Caco-2 (cell line): ENCODE data around the gene DAD1. TPM values are rescaled to one million over a fixed set of nuclear protein-coding genes. Genes with fewer than 3 reads are reported as not detected.

Experiments used
- BruUV-seq: library from RNA; stranded (reverse); fragments of 400-500 nt; replicated peaks from 2 replicates; lab custom pipeline; 2021; lab: Mats Ljungman, UMichigan
- CTCF ChIA-PET: fragments of 300-600 bp; sonication (Branson Sonifier 250); formaldehyde crosslinking; loops from one replicate; lab custom pipeline; 2022; ENCODE audit warnings: antibody characterized with exemption; lab: Charles Lee
- POLR2A ChIA-PET: fragments of 300-600 bp; sonication (Branson Sonifier 250); formaldehyde crosslinking; loops from one replicate; lab custom pipeline; 2022; ENCODE audit warnings: antibody characterized with exemption; lab: Charles Lee
- DNase-seq, 2 experiments: peaks; one replicate each; pipeline versions ENCODE4 v3.0.0 to v3.0.0-alpha.2; 2020 to 2022
- H3K27me3 ChIP-seq: replicated peaks from 2 replicates; pipeline ENCODE4 v1.6.0; 2011; ENCODE audit warnings: low read length; ENCODE audit not compliant: control insufficient read depth, insufficient read depth
- H3K36me3 ChIP-seq: 2 replicates; pipeline ENCODE4 v1.5.1; 2011; ENCODE audit warnings: low read length; ENCODE audit not compliant: control insufficient read depth, insufficient read depth
- H3K4me1 ChIP-seq: fragments of 250-450 bp; sonication (Bioruptor Pico); 2 replicates; pipeline ENCODE4 v1.5.1; 2020; ENCODE audit warnings: mild to moderate bottlenecking
- H3K4me3 ChIP-seq: 2 replicates; pipeline ENCODE4 v1.5.1; 2011; ENCODE audit warnings: low read depth, mild to moderate bottlenecking, control low read depth, low read length
- H3K9me3 ChIP-seq: fragments of 250-450 bp; sonication (Bioruptor Pico); 2 replicates; pipeline ENCODE4 v1.5.1; 2020; ENCODE audit warnings: mild to moderate bottlenecking, moderate library complexity
- H3K27ac Mint-ChIP-seq: one replicate; pipeline ENCODE4 v1.8.0; 2022; ENCODE audit warnings: mixed read lengths; ENCODE audit not compliant: unreplicated experiment
- H3K27me3 Mint-ChIP-seq: one replicate; pipeline ENCODE4 v1.8.0; 2022; ENCODE audit warnings: mixed read lengths; ENCODE audit not compliant: insufficient read depth, unreplicated experiment
- H3K36me3 Mint-ChIP-seq: one replicate; pipeline ENCODE4 v1.8.0; 2022; ENCODE audit warnings: mild to moderate bottlenecking, mixed read lengths; ENCODE audit not compliant: insufficient read depth, unreplicated experiment
- H3K4me1 Mint-ChIP-seq: one replicate; pipeline ENCODE4 v1.8.0; 2022; ENCODE audit warnings: low read depth, mixed read lengths; ENCODE audit not compliant: unreplicated experiment
- H3K4me3 Mint-ChIP-seq: one replicate; pipeline ENCODE4 v1.8.0; 2022; ENCODE audit warnings: mild to moderate bottlenecking, moderate library complexity, mixed read lengths; ENCODE audit not compliant: unreplicated experiment
- H3K9me3 Mint-ChIP-seq: one replicate; pipeline ENCODE4 v1.8.0; 2022; ENCODE audit warnings: mixed read lengths; ENCODE audit not compliant: unreplicated experiment
- intact Hi-C: fragments of 100-400 bp; cut with micrococcal nuclease; formaldehyde crosslinking; loops from one replicate; pipeline ENCODE4 v1.10.0; 2022; ENCODE audit not compliant: unreplicated experiment
- total RNA-seq: library from RNA; stranded (reverse); gene quantifications from 2 replicates; pipeline ENCODE4 v1.2.3, GENCODE V29; 2022
- TF ChIP-seq, protein P1 (sequence below), 2 experiments: fragments of 200-600 bp in 1 of 2; IDR thresholded peaks; 1 replicate in 1 of 2; 2 replicates in 1 of 2; pipeline versions ENCODE4 v1.5.1 to v1.8.0; 2011 to 2022; ENCODE audit warnings: antibody characterized with exemption in 1 of 2, control low read depth in 1 of 2, inconsistent platforms in 1 of 2, low read depth in 1 of 2, low read length in 1 of 2, mild to moderate bottlenecking in 1 of 2, moderate library complexity in 1 of 2; ENCODE audit not compliant: insufficient read depth in 1 of 2, severe bottlenecking in 1 of 2, unreplicated experiment in 1 of 2

DAD1 gene
- total RNA-seq, 1 experiment from 2014 or later: 160 TPM

DNA sequence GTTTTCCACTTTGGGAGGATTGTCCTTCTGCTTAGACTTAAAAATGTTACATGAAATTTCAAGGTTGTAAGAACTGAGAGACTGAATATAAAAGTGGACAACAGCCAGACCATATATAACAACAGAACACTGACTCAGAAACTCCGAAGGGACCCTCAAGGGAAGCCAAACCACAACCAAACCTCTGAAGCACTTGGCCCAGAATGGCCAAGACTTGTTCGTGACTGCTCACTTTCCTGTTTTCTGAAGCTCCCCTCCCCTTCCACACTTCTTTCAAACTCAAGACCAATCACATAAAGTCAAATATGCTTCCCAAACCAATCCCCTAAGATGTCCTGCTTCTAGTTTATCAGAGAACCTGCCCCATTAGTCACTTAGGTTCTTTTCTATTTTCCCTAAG, 41.5 kb upstream of the DAD1 start:
- H3K9me3 Mint-ChIP-seq: peaks cover 38% of the 10 kb centered on the region
- H3K27me3 ChIP-seq: no peaks in the 10 kb centered on the region
- no peaks in the 10 kb centered on the region for H3K36me3 ChIP-seq
- no peak for DNase-seq
- TF ChIP-seq, protein P1, sequence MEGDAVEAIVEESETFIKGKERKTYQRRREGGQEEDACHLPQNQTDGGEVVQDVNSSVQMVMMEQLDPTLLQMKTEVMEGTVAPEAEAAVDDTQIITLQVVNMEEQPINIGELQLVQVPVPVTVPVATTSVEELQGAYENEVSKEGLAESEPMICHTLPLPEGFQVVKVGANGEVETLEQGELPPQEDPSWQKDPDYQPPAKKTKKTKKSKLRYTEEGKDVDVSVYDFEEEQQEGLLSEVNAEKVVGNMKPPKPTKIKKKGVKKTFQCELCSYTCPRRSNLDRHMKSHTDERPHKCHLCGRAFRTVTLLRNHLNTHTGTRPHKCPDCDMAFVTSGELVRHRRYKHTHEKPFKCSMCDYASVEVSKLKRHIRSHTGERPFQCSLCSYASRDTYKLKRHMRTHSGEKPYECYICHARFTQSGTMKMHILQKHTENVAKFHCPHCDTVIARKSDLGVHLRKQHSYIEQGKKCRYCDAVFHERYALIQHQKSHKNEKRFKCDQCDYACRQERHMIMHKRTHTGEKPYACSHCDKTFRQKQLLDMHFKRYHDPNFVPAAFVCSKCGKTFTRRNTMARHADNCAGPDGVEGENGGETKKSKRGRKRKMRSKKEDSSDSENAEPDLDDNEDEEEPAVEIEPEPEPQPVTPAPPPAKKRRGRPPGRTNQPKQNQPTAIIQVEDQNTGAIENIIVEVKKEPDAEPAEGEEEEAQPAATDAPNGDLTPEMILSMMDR (IDR thresholded peaks at IDR 0.05; ENCODE audit: insufficient read depth in 1 of 2, low read depth in 1 of 2, low read length in 1 of 2, severe bottlenecking in 1 of 2, unreplicated experiment in 1 of 2): no peak
- POLR2A ChIA-PET: no interaction called here
- no peak overlapping the region for H3K4me3 Mint-ChIP-seq
- CTCF ChIA-PET: no interaction called here
- peaks cover 10% of the 10 kb centered on the region; the same call in 1 of the 2 replicates for H3K9me3 ChIP-seq
- no peaks in the 10 kb centered on the region for H3K36me3 Mint-ChIP-seq
- intact Hi-C loops: no loop called here
- H3K4me1 ChIP-seq: no peaks in the 10 kb centered on the region
- no peaks in the 10 kb centered on the region for H3K27me3 Mint-ChIP-seq
- no peak overlapping the region for H3K27ac Mint-ChIP-seq
- no TSS peak for BruUV-seq
- no peak overlapping the region for H3K4me3 ChIP-seq
- H3K4me1 Mint-ChIP-seq: no peaks in the 10 kb centered on the region

GRCh38 chr14:22630066-22630465, 41.0 kb upstream of the DAD1 start:
- POLR2A ChIA-PET: no interaction called here
- H3K9me3 Mint-ChIP-seq: peaks cover 38% of the 10 kb centered on the region
- no peak overlapping the region for H3K27ac Mint-ChIP-seq
- no peaks in the 10 kb centered on the region for H3K4me1 Mint-ChIP-seq
- CTCF ChIA-PET: interaction anchor here (0.5 kb wide), 1 partner anchor 1810 kb away, joined by 3 read pairs; no protein-coding TSS in a partner anchor
- Histone ChIP-seq H3K4me3 (no peak overlapping the region), H3K9me3 (peaks cover 10% of the 10 kb centered on the region; the same call in 1 of the 2 replicates), H3K27me3 (no peaks in the 10 kb centered on the region), H3K36me3 (no peaks in the 10 kb centered on the region), H3K4me1 (no peaks in the 10 kb centered on the region)
- BruUV-seq: no TSS peak
- H3K27me3 Mint-ChIP-seq: no peaks in the 10 kb centered on the region
- no peak for DNase-seq
- no peaks in the 10 kb centered on the region for H3K36me3 Mint-ChIP-seq
- H3K4me3 Mint-ChIP-seq: no peak overlapping the region
- TF ChIP-seq, protein P1 (IDR thresholded peaks at IDR 0.05; ENCODE audit: insufficient read depth in 1 of 2, low read depth in 1 of 2, low read length in 1 of 2, severe bottlenecking in 1 of 2, unreplicated experiment in 1 of 2): no peak
- intact Hi-C loops: no loop called here

DNA sequence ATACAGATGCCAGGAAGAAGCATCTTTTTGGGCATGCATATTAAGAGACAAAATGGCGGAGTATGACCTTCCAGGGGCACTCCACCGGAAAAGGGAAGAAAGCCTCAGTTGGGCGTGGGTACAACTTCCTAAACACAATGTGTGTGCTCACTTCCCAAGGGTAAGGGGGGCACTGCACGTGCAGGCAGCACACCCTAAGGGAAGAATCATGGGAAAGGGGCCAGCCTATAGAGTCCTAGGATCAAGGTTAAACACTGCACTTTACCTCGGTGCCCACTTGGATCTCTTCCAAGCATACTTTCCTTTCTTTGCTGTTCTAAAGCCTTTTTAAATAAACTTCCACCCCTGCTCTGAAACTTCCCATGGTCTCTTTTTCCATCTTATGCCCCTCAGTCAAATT, 40.3 kb upstream of the DAD1 start:
- Mint-ChIP-seq H3K27me3 (no peaks in the 10 kb centered on the region), H3K27ac (no peak overlapping the region), H3K36me3 (no peaks in the 10 kb centered on the region), H3K4me3 (no peak overlapping the region), H3K9me3 (peaks cover 34% of the 10 kb centered on the region), H3K4me1 (no peaks in the 10 kb centered on the region)
- peaks cover 10% of the 10 kb centered on the region; the same call in 1 of the 2 replicates for H3K9me3 ChIP-seq
- intact Hi-C loops: no loop called here
- no peak for DNase-seq
- H3K36me3 ChIP-seq: no peaks in the 10 kb centered on the region
- H3K4me1 ChIP-seq: no peaks in the 10 kb centered on the region
- ChIA-PET CTCF (no interaction called here), POLR2A (no interaction called here)
- H3K27me3 ChIP-seq: no peaks in the 10 kb centered on the region
- H3K4me3 ChIP-seq: no peak overlapping the region
- TF ChIP-seq, protein P1 (IDR thresholded peaks at IDR 0.05; ENCODE audit: insufficient read depth in 1 of 2, low read depth in 1 of 2, low read length in 1 of 2, severe bottlenecking in 1 of 2, unreplicated experiment in 1 of 2): no peak
- BruUV-seq: no TSS peak
